GM23338 (cell line): ENCODE measurements around the gene TRAM2. TPM values are rescaled to one million over a fixed set of nuclear protein-coding genes. Genes with fewer than 3 reads are reported as not detected.

Source experiments
- ATAC-seq: fragments of 200-7000 bp; cut with Tn5 transposase; 3 replicates; pipeline ENCODE4 v1.9.1; 2020
- DNase-seq: peaks from one replicate; pipeline ENCODE4 v3.0.0-alpha.2; 2015; ENCODE audit warnings: low spot score
- H2AFZ ChIP-seq: fragments of 200-600 bp; sonication (generic); 2 replicates; pipeline ENCODE4 v1.8.0; 2016; ENCODE audit warnings: antibody characterized with exemption, mild to moderate bottlenecking, moderate library complexity
- H3F3A ChIP-seq: fragments of 200-600 bp; sonication (generic); replicated peaks from 2 replicates; pipeline ENCODE4 v1.8.0; 2017; ENCODE audit warnings: antibody characterized with exemption, mixed run types, low read depth
- H3K27ac ChIP-seq: fragments of 200-600 bp; sonication (generic); 2 replicates; pipeline ENCODE4 v1.6.1; 2016; ENCODE audit warnings: low read depth
- H3K27me3 ChIP-seq: fragments of 200-600 bp; sonication (generic); 2 replicates; pipeline ENCODE4 v1.8.0; 2016; ENCODE audit warnings: mild to moderate bottlenecking, mixed run types, moderate library complexity; ENCODE audit not compliant: insufficient read depth
- H3K36me3 ChIP-seq: fragments of 200-600 bp; sonication (generic); 2 replicates; pipeline ENCODE4 v1.8.0; 2016; ENCODE audit warnings: mild to moderate bottlenecking; ENCODE audit not compliant: insufficient read depth
- H3K4me1 ChIP-seq: fragments of 200-600 bp; sonication (generic); 2 replicates; pipeline ENCODE4 v1.8.0; 2016; ENCODE audit warnings: mild to moderate bottlenecking, moderate library complexity; ENCODE audit not compliant: insufficient read depth
- H3K4me2 ChIP-seq: fragments of 200-600 bp; sonication (generic); 2 replicates; pipeline ENCODE4 v1.7.1; 2017; ENCODE audit warnings: mixed run types
- H3K4me3 ChIP-seq: fragments of 200-600 bp; sonication (generic); 2 replicates; pipeline ENCODE4 v1.6.1; 2016; ENCODE audit warnings: mixed run types
- H3K79me2 ChIP-seq: fragments of 200-600 bp; sonication (generic); replicated peaks from 2 replicates; pipeline ENCODE4 v1.8.0; 2017; ENCODE audit warnings: mild to moderate bottlenecking; ENCODE audit not compliant: insufficient read depth
- H3K9me2 ChIP-seq: fragments of 200-600 bp; sonication (generic); 2 replicates; pipeline ENCODE4 v1.8.0; 2017; ENCODE audit not compliant: insufficient read depth
- H4K20me1 ChIP-seq: fragments of 200-600 bp; sonication (generic); replicated peaks from 2 replicates; pipeline ENCODE4 v1.8.0; 2017; ENCODE audit warnings: mild to moderate bottlenecking; ENCODE audit not compliant: insufficient read depth
- H3K27ac Mint-ChIP-seq: 2 replicates; pipeline ENCODE4 v1.8.0; 2020; ENCODE audit warnings: inconsistent platforms, mild to moderate bottlenecking, moderate library complexity, mixed read lengths
- H3K27me3 Mint-ChIP-seq: 3 replicates; pipeline ENCODE4 v1.8.0; 2022; ENCODE audit warnings: low read depth, mild to moderate bottlenecking, moderate library complexity, mixed read lengths, inconsistent platforms; ENCODE audit not compliant: insufficient read depth, poor library complexity
- H3K36me3 Mint-ChIP-seq: 3 replicates; pipeline ENCODE4 v1.8.0; 2021; ENCODE audit warnings: low read depth, mild to moderate bottlenecking, inconsistent platforms, moderate library complexity, mixed read lengths
- H3K4me1 Mint-ChIP-seq: 3 replicates; pipeline ENCODE4 v1.8.0; 2020; ENCODE audit warnings: mild to moderate bottlenecking, inconsistent platforms, mixed read lengths
- H3K4me3 Mint-ChIP-seq: 3 replicates; pipeline ENCODE4 v1.8.0; 2021; ENCODE audit warnings: moderate library complexity, mild to moderate bottlenecking, inconsistent platforms, mixed read lengths
- H3K9me3 Mint-ChIP-seq: 3 replicates; pipeline ENCODE4 v1.8.0; 2020; ENCODE audit warnings: moderate library complexity, mild to moderate bottlenecking, inconsistent platforms, mixed read lengths
- CREB1 ChIP-seq: fragments of 250-450 bp; sonication (Bioruptor Pico); IDR thresholded peaks from 2 replicates; pipeline ENCODE4 v1.5.0; 2020; ENCODE audit warnings: low read depth, mild to moderate bottlenecking, moderate library complexity
- EZH2 ChIP-seq: fragments of 200-600 bp; sonication (generic); IDR thresholded peaks from one replicate; pipeline ENCODE4 v1.8.0; 2017; ENCODE audit warnings: antibody characterized with exemption, mild to moderate bottlenecking, low read depth; ENCODE audit not compliant: unreplicated experiment
- EZH2phosphoT487 ChIP-seq: fragments of 200-600 bp; sonication (generic); IDR thresholded peaks from one replicate; pipeline ENCODE4 v1.8.1; 2018; ENCODE audit warnings: antibody characterized with exemption; ENCODE audit not compliant: unreplicated experiment
- JUNB ChIP-seq: IDR thresholded peaks from one replicate; pipeline ENCODE4 v1.6.1; 2016; ENCODE audit warnings: antibody characterized with exemption; ENCODE audit not compliant: unreplicated experiment
- NANOG ChIP-seq: IDR thresholded peaks from 2 replicates; pipeline ENCODE4 v1.6.1; 2016; ENCODE audit warnings: antibody characterized with exemption, borderline replicate concordance
- POLR2AphosphoS5 ChIP-seq: IDR thresholded peaks from 2 replicates; pipeline ENCODE4 v1.6.1; 2016; ENCODE audit warnings: antibody characterized with exemption, low read depth
- REST ChIP-seq: IDR thresholded peaks from one replicate; pipeline ENCODE4 v1.6.1; 2018; ENCODE audit warnings: antibody characterized with exemption; ENCODE audit not compliant: unreplicated experiment
- STAT1 ChIP-seq: IDR thresholded peaks from one replicate; pipeline ENCODE4 v1.6.1; 2016; ENCODE audit warnings: antibody characterized with exemption; ENCODE audit not compliant: unreplicated experiment
- ZNF114 ChIP-seq: fragments of 250-450 bp; sonication (Bioruptor Pico); IDR thresholded peaks from 2 replicates; pipeline ENCODE4 v1.5.0; 2020; ENCODE audit warnings: mild to moderate bottlenecking, moderate library complexity
- ZNF331 ChIP-seq: fragments of 250-450 bp; sonication (Bioruptor Pico); IDR thresholded peaks from 2 replicates; pipeline ENCODE4 v1.5.0; 2020; ENCODE audit warnings: low read depth, mild to moderate bottlenecking, moderate library complexity
- ZNF462 ChIP-seq: fragments of 250-450 bp; sonication (Bioruptor Pico); IDR thresholded peaks from 2 replicates; pipeline ENCODE4 v1.5.0; 2020; ENCODE audit warnings: mild to moderate bottlenecking, moderate library complexity
- polyA plus RNA-seq: library from polyadenylated mRNA; unstranded; fragments of >200 nt; fragmentation: Nextera tagmentation; extraction: Ambion mirVana; gene quantifications from 2 replicates; pipeline ENCODE4 v1.2.1, GENCODE V29; 2016
- total RNA-seq: library from RNA; depleted of rRNA; stranded (reverse); fragments of >200 nt; shearing (Covaris generic); gene quantifications from 2 replicates; pipeline ENCODE4 v1.2.3, GENCODE V29; 2014
- TF ChIP-seq, protein P1 (sequence below): IDR thresholded peaks from 2 replicates; pipeline ENCODE4 v1.6.1; 2016; ENCODE audit warnings: antibody characterized with exemption
- TF ChIP-seq, protein P2 (sequence below), 2 experiments: fragments of 200-600 bp in 1 of 2; sonication (generic) in 1 of 2; conservative IDR thresholded peaks; 2 replicates each; pipeline versions ENCODE4 v1.5.1 to v1.6.1; 2016 to 2017; ENCODE audit warnings: antibody characterized with exemption in 2 of 2, low read depth in 2 of 2, mild to moderate bottlenecking in 2 of 2, moderate library complexity in 1 of 2

Gene TRAM2
- total and polyA plus RNA-seq, 2 experiments from 2014 or later: 4.0 to 14.0 TPM

DNA sequence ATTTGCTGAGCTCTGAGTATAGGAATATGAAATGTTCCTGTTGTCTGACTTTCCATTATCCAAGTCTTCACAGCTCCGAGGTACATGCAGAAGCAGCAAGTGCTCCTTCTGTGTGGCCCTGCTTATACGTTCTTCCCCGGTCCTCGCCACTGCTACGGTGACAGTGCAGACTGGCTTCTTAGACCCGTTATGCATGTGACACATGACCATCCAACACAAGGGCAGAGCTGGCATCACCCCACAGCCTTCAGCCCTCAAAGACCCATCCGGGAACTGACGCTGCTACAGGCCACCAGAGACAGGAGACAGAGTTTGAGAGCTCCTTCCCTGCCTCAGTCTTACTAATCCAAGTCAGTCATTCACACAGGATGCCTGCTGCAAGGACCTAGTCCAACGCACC is 70.4 kb downstream of the TRAM2 start:
- H3K4me2 ChIP-seq: no peak overlapping the region
- no peak for TF ChIP-seq REST
- TF ChIP-seq, protein P1, sequence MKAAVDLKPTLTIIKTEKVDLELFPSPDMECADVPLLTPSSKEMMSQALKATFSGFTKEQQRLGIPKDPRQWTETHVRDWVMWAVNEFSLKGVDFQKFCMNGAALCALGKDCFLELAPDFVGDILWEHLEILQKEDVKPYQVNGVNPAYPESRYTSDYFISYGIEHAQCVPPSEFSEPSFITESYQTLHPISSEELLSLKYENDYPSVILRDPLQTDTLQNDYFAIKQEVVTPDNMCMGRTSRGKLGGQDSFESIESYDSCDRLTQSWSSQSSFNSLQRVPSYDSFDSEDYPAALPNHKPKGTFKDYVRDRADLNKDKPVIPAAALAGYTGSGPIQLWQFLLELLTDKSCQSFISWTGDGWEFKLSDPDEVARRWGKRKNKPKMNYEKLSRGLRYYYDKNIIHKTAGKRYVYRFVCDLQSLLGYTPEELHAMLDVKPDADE: no peak
- no peak for TF ChIP-seq STAT1
- TF ChIP-seq ZNF331: no peak
- TF ChIP-seq NANOG: no peak
- no peak for TF ChIP-seq CREB1 (CRISPR knock-in tag)
- TF ChIP-seq EZH2phosphoT487: no peak
- no peak for TF ChIP-seq EZH2
- no peak for TF ChIP-seq ZNF114
- TF ChIP-seq ZNF462: no peak
- no peak for TF ChIP-seq POLR2AphosphoS5
- TF ChIP-seq JUNB: no peak
- TF ChIP-seq, protein P2, sequence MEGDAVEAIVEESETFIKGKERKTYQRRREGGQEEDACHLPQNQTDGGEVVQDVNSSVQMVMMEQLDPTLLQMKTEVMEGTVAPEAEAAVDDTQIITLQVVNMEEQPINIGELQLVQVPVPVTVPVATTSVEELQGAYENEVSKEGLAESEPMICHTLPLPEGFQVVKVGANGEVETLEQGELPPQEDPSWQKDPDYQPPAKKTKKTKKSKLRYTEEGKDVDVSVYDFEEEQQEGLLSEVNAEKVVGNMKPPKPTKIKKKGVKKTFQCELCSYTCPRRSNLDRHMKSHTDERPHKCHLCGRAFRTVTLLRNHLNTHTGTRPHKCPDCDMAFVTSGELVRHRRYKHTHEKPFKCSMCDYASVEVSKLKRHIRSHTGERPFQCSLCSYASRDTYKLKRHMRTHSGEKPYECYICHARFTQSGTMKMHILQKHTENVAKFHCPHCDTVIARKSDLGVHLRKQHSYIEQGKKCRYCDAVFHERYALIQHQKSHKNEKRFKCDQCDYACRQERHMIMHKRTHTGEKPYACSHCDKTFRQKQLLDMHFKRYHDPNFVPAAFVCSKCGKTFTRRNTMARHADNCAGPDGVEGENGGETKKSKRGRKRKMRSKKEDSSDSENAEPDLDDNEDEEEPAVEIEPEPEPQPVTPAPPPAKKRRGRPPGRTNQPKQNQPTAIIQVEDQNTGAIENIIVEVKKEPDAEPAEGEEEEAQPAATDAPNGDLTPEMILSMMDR (conservative IDR thresholded peaks at IDR 0.05; ENCODE audit: low read depth in 2 of 2): no peak
- no peaks in the 10 kb centered on the region for H3K27me3 ChIP-seq
- H3K9me3 Mint-ChIP-seq: no peaks in the 10 kb centered on the region
- H3K4me1 Mint-ChIP-seq: peaks cover 19% of the 10 kb centered on the region
- peaks cover 6% of the 10 kb centered on the region for H3K4me1 ChIP-seq
- H3F3A ChIP-seq: no peaks in the 10 kb centered on the region
- DNase-seq: no peak
- H3K27me3 Mint-ChIP-seq: peaks cover 9% of the 10 kb centered on the region
- no peak overlapping the region for H3K4me3 Mint-ChIP-seq
- no peak overlapping the region for H3K27ac Mint-ChIP-seq
- no peaks in the 10 kb centered on the region for H3K79me2 ChIP-seq
- no peaks in the 10 kb centered on the region for H3K36me3 ChIP-seq
- H2AFZ ChIP-seq: no peak overlapping the region
- no peak overlapping the region for H3K27ac ChIP-seq
- H4K20me1 ChIP-seq: no peaks in the 10 kb centered on the region
- H3K4me3 ChIP-seq: no peak overlapping the region
- no peak for ATAC-seq
- peaks cover 37% of the 10 kb centered on the region for H3K36me3 Mint-ChIP-seq
- H3K9me2 ChIP-seq: no peaks in the 10 kb centered on the region
